Measurements from ENCODE around the gene COPB1. TPM values are rescaled to one million over a fixed set of nuclear protein-coding genes. Genes with fewer than 3 reads are reported as not detected.

COPB1 gene
- total RNA-seq, 1 donor = 221 TPM

DNA sequence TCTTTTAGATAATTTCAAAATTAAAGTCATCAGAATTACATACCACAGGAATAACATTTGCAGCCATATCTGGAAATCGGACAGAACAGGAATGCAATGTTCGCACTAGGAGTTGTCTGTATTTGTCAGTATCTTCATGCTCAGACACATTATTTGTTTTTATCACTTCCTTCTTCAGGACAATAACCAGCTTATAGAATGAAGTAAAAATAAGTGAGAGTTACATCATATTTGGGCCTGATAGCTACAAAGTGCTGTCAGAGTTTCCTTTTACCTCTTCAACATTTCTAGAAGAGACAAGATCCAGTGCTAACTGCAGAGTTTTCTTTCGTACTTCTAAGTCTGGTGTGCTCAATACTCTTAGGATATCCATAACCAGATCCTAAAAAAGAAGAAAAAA is 18.9 kb downstream of the COPB1 start:
- peak; percentile 21 for DNase-seq (ENCODE audit: low read depth)
- no peak overlapping the region for H3K4me3 ChIP-seq (ENCODE audit: low read depth, low read length)
- TF ChIP-seq, protein P1, sequence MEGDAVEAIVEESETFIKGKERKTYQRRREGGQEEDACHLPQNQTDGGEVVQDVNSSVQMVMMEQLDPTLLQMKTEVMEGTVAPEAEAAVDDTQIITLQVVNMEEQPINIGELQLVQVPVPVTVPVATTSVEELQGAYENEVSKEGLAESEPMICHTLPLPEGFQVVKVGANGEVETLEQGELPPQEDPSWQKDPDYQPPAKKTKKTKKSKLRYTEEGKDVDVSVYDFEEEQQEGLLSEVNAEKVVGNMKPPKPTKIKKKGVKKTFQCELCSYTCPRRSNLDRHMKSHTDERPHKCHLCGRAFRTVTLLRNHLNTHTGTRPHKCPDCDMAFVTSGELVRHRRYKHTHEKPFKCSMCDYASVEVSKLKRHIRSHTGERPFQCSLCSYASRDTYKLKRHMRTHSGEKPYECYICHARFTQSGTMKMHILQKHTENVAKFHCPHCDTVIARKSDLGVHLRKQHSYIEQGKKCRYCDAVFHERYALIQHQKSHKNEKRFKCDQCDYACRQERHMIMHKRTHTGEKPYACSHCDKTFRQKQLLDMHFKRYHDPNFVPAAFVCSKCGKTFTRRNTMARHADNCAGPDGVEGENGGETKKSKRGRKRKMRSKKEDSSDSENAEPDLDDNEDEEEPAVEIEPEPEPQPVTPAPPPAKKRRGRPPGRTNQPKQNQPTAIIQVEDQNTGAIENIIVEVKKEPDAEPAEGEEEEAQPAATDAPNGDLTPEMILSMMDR (IDR thresholded peaks at IDR 0.05; ENCODE audit: insufficient read depth, low read length) = no peak

DNA sequence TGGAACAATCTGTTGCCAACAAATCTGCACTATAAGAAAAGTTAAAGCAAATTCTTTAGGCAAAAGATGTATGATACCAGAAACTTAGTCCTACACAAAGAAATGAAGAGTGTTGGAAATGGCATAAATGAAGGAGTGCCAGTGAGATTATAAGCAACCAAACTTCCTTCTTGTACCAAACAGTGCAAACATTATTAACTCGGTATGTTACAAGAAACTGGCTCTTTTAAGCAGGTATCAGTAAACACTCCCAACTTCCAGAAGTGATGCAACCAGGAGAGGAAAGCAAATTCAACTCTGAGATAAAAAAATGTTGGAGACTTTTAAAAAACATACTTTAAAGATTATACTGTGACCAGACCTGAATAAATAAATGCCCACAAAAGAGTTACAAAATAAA is 28.5 kb downstream of the COPB1 start:
- DNase-seq (ENCODE audit: low read depth) = no peak
- TF ChIP-seq, protein P1 (IDR thresholded peaks at IDR 0.05; ENCODE audit: insufficient read depth, low read length) = no peak
- H3K4me3 ChIP-seq (ENCODE audit: low read depth, low read length) = no peak overlapping the region

DNA sequence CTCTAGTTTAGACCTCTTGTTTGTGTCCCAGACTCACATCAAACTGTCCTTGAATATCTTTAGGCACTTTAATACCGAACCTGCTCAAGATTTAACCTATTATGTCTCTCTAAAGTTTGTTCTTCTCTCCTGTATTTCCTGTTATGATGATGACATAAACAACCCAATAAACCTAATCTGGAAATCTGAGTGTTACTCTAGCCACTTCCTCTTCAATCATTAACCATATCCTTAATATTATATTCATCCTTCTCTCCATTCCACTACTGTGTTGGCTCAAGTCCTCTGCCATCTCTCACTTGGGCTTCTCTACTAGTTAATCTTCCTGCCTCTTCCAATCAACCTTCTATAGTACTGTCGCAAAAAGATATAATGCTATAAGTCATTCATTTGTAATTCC is 36.0 kb downstream of the COPB1 start:
- no peak for DNase-seq (ENCODE audit: low read depth)
- TF ChIP-seq, protein P1 (IDR thresholded peaks at IDR 0.05; ENCODE audit: insufficient read depth, low read length) = no peak
- H3K4me3 ChIP-seq (ENCODE audit: low read depth, low read length) = no peak overlapping the region

DNA sequence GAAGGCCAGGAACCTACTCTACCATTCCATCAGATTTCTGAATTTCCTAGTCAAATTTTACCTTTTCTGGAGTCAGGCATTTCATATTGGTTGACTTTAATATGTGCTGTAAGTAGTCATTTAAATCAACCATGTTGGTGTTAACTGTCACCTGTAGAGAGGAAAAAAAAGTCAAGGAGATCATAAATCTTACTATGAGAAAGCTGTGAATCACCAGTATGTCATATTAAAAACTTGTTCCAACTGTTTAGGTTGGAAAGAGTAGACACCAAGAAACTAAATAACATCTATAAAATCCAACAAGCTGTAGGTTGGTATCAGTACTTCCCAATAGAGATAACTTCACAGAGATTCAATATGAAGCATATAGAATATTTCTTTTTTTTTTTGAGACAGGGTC is 39.5 kb downstream of the COPB1 start:
- H3K4me3 ChIP-seq (ENCODE audit: low read depth, low read length) = no peak overlapping the region
- TF ChIP-seq, protein P1 (IDR thresholded peaks at IDR 0.05; ENCODE audit: insufficient read depth, low read length) = no peak
- DNase-seq (ENCODE audit: low read depth) = no peak

DNA sequence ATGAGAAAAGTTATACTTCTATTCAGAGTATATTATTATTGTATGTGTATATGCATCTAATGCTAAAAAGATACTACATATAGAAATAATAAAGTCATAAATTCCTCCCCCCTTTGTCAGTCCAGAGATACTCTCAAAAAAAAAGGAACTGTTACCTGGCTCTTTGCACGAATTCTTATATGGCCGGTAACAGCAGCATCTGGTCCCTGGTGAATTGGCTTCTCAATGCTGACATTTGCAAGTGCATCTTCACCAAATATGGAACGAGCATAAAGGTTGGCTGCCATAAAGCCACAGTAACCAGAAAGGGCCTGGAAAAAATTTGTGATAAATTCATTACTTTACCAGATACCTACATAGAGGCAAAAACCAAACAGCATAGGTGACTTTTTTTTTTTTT is 41.2 kb downstream of the COPB1 start:
- DNase-seq (ENCODE audit: low read depth) = no peak
- TF ChIP-seq, protein P1 (IDR thresholded peaks at IDR 0.05; ENCODE audit: insufficient read depth, low read length) = no peak
- H3K4me3 ChIP-seq (ENCODE audit: low read depth, low read length) = no peak overlapping the region

DNA sequence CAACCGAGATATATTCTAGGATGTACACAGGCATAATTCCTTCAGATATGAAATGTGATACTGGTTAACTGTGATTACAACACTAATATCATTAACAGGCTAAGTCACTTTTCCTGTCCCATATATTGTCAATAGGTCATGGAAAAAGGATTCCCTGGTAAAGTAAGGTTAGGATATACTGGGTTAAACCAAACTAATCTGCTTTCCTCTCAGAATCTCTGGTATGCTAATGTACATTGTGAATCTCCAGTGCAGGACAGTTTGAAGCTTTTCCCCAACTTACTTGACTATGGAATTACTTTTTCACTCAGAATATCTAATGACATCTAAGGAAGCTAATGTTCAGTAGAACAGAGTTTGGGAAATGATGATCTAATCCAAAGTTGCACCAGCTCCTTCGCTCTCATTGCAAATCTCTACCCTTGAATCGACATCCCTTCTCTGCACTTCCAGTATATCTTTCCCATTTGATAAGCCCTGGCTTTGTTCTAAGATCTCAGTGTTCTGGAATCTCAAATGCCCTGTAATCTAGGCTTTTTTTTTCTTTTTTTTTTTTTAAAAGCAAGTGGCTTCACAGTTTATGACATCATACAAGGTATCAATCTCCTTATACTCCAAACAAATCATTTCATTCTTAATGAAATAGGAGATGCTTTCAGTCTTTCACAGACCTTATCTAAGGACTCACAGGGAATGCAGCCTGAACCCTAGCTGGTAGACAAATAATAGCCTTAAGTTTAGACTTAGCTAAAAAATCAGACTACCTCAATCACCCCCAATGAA is 43.8 kb downstream of the COPB1 start:
- TF ChIP-seq, protein P1 (IDR thresholded peaks at IDR 0.05; ENCODE audit: insufficient read depth, low read length) = no peak
- peak; percentile 33 for DNase-seq (ENCODE audit: low read depth)
- H3K4me3 ChIP-seq (ENCODE audit: low read depth, low read length) = no peak overlapping the region
